GM19035 (cell line): ENCODE measurements around the gene TRIM28.

Experiments
- ATAC-seq: cut with Tn5 transposase; IDR thresholded peaks from one replicate; pipeline ENCODE4 v1.9.1; 2021; ENCODE audit not compliant: unreplicated experiment

The TRIM28 gene

DNA sequence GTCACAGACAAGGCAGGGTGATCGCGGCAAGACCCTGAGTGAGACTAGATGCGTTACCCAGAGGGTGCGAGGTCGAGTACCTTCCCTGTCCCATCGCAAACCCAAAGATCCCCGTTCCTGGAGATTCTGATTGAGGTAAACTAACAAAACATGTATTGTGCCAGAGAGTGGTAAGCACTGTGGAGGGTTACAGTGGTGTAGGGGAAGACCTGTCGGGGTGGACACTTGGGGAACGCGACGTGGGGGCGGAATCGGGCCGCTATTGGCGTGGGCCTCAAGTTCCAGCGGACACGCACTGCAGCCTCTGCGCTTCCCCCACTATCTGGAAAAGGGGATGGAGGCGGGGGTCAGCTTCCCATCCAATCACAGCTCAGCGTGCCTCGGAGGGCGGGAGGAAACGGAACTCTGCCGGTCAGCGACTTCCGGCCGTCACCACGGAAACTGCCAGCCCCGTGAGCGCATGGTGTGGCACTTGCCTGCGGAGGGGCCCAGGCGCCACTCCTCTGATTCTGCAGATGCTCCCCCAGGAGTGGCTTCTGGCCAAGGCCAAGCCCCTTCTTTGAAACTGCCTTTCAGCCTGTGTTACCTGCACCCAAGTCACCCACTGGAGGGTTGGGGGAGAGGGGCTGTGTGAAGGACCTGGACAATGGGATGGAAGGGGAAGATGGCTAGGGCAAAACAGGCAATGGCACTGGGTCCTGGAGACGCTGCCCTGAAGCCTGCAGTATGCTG, 15.6 kb downstream of the TRIM28 start:
- no peak for ATAC-seq

DNA sequence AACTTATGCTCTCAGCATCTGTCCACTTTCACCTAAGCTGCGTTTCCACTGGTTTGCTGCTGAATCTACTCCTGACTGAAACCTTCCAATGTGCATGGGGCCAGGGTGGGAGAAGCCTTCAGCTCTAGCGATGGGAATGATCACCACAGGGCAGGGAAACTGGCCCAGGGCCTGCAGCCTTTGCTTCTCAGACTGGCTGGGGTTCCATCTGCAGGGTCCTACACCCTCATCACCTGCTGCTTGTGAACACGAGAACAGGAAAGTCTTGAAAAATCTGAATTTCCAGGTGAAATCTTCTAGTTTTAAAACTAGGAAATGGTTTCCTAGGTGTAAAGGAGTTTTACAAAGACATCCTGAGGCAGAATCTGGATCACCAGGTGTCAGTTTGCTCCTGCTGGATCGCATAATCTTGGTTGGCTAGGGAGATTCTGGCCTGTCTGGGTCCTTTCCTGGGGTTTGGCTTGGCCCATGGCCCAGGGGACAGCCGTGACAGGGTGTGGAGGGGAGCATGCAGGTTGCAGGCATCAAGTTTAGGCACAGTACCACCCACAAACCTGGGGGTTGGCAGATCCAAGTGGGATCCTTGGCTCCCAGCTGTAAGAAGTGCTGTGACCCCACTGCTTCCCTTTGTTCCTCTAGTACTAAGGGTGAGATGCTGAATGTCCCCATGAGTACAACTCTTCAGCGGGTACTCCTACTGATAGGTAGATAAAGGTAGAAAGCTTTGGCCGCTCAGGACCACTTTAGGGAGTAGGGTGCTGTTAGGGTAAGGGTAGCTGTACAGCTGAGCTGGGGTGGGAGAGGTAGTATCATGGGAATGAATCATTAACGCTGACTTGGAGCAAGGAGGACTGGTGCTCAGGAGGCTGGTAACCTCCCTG, 16.4 kb downstream of the TRIM28 start:
- no peak for ATAC-seq

DNA sequence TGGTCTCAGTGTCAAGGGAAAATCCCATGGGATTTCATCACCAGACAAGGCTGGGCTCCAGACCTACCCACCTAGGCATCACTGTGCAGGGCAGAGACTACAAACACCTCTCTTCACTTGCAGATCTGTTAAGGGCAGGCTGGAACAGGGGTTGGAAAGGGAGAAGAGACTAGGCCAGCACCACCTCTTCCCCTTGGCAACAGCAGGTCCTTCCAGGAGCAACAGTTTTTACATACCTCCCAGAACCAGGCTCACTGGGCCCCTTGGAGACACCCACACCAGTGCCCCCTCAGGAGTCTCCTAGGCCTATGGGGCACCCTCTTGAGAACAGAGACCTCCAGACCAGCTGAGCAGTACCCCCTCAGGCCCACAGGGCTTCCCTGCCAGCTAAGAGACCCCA, 17.1 kb downstream of the TRIM28 start:
- no peak for ATAC-seq

DNA sequence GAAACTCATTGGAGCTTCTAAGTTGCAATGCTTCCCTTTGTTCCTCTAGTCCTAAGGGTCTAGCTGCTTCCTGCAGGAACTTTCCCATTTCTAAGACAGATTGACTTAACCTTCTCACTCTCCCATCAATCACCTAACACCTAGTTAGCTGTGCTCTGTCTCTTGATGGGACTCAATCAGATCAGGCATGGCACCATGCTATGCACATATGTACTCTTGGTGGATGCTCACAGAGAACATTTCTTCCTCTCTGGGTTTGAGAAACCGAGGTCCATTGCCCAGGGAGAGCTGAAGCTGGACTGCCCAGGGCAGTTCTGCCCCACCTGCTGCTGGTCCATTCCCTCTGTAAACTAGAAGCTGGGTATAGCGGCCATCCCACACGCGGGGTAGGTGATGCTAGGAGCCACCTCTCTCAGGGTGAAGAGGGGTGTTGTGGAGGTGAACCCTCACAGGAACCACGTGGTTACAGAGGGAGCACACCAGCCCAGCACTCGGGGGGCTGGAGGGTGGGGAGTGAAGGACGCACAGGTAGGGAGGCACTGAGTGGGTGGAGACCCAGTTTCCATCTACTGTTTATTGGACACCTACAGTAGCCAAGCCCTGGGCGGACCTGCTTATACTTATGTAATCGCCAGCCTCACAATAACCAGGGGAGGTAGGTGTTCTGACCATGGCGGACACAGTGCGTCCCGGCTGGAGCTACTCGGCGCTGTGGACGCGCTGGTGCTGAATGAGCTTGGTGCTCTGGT, 17.7 kb downstream of the TRIM28 start:
- no peak for ATAC-seq

DNA sequence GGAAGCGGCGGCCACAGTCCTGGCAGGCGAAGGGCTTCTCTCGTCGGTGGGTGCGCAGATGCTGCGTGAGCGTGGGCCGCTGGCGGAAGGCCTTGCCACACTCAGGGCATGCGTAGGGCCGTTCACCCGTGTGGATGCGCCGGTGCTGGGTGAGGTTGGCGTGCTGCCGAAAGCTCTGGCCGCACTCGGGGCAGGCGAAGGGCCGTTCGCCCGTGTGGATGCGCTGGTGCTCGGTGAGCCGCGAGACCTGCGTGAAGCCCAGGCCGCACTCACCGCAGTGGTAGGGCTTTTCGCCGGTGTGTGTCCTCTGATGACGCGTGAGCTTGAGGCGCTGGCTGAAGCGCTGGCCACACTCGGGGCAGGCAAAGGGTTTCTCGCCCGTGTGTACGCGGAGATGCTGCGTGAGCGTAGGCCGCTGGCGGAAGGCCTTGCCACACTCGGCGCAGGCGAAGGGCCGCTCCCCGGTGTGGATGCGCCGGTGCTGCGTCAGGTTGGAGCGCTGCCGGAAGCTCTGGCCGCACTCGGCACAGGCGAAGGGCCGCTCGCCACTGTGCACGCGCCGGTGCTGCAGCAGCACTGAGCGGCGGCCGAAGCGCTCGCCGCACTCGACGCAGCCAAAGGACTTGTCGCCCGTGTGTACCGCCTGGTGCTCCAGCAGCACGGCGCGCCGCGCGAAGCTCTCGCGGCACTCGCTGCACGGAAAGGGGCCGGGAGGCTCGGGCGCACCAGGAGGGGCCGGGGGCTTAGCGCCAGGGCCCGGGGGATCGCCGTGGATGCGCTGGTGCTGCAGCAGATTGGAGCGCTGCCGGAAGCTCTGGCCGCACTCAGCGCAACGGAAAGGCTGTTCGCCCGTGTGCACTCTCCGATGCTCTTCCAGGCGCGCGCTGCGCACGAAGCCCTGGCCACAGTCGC, 18.5 kb downstream of the TRIM28 start:
- no peak for ATAC-seq

DNA sequence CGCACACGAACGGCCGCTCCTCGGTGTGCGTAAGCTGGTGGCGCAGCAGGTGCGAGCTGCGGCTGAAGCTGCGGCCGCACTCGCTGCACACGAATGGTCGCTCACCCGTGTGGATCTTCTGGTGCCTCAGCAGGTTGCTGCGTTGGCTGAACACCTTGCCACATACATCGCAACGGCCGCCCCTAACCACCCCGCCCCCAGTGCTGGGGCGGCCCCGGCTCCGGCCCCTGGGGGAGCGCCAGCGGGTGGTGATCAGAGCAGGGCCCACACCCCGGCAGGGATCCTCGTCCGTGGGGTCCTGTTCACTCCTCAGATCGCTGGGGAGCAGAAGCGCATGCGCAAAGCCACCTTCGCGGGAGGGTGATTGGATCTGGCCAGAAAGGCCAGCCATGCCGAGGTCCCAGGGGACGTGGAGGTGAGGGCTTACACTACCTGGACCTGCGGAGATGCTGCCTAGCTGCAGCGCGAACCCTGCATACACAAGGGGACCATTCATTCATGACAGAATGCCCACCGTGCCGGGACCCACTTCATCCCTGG, 19.2 kb downstream of the TRIM28 start:
- no peak for ATAC-seq

DNA sequence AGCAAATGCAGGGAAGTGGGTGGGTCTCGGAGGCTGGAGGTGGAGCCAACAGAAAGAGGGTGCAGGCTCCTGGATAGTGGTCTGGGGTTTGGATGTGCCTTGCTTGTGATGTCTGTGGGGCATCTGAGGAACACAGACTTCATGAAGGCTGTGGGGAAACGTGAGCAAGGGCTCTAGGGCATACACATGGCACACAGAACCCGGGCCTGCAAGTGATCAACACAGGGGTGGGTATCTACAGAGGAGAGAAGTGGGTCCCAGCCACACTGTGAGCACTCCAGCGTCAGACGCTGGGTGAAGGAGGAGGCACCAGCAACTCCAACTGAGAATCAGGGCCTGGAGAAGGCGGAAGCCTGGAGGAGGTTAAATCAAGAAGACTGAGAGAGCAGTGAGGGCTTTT, 20.0 kb downstream of the TRIM28 start:
- no peak for ATAC-seq

DNA sequence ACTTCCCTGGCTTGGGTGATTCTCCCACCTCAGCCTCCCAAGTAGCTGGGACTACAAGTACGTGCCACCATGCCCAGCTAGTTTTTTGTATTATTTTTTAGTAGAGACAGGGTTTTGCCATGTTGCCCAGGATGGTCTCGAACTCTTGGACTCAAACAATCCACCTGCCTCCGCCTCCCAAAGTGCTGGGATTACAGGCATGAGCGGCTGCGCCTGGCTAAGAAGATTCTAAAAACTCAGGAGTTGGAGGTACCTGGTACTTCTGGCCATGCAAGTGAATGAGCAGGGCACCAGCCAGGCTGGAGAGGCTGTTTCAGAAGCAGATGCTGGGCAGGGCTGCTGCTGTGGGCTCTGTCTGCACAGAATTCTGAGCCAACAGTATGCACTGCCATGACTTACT, 23.1 kb downstream of the TRIM28 start:
- no peak for ATAC-seq

DNA sequence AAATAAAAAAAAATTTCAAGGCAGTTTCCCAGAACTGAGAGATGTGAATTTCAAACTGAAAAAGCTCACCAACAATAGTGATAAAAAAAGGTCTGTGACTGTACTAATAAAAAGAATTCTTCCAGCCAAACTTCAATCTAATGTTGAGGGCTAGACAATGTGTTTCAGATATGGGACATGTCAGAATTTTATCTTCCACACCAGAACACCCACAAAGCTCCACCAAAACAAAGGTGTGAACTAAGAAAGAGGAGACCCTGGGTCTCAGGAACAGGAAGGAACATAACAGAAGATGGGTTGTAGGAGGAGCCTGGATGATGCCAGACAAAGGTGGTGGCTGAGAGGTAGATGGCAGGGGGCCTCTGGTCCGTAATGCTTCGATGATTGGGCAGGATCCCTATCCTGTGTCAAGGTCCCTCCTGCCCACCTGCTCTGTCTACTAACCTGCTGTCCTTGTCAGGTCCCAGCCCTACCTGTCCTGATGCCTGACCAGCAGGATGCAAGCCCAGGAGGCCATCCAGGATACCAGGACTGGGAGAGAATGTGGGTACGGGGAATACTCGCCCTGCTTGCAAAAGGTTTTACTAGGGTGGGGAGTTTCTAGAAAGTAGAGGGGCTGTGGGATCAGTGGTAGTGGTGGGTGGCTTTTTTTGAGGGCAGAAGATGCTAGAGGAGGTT, 24.7 kb downstream of the TRIM28 start:
- ATAC-seq = no peak

DNA sequence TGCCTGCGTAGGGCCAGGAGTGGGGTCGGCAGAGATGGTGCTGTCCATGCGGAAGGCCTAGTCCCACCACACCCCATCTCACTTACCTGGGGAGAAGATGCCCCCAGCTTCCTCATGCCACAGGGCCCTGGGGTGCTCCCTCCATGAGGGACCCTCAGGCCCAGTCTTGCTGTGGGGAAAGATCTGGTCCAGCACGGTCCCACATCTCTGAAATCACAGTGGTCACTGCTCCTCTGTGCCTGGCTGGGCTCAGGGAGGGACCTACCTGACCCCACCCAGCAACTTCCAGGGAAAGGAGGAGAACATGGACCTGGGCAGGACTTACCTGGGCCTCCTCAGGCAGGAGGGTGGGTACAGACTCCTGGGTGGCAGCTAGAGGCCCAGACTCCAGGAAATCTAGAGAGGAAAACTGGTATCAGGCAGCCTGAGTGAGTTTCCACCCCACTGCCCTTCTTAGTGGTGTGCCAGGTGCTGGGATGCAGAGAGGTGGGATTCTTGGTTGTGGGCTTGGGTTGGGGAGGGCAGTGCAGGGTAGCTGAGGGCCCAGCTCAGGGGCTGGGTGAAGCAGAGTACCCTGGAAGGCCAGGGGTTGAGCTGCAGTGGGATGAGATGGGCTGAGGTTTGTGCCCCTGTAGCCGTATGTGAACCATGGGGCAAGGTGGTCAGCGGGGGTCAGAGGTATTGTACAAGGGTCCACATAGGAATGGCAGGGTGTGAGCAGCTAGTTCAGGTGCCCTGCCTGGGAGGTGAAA, 25.5 kb downstream of the TRIM28 start:
- ATAC-seq = no peak

DNA sequence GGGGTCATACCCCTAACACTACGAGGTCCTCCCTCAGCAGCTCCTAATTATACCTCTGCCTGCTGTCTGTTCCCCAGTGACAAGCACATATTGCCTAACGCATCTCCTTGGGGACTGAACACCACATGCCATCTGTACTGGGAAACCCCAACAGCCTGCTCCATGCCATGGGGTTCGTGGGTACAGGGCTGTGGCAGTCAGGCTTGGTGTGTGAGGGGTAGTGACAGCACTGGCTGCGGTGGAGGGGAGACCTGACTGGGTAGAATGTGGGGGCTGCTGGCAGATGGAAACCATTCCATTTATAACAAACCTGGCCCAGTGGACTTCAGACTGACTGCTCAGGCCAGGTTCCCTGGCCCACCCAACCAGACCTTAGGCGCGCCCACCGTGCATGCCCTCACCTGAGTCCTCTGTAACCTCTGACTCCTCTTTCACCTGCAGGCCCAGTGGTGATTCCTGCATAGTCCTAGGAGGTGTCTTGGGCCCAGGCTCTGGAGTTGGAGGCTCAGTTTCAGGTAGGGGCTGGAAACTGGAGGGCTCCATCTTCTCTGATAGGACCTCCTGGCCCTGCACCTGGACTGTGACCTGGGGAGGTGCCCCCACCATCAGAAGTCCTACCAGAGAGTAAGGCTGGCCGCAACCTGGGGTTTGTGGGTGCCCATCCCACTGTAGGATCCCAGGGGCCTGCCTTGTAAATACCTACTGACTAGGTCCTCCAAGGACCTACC, 26.2 kb downstream of the TRIM28 start:
- ATAC-seq = no peak

DNA sequence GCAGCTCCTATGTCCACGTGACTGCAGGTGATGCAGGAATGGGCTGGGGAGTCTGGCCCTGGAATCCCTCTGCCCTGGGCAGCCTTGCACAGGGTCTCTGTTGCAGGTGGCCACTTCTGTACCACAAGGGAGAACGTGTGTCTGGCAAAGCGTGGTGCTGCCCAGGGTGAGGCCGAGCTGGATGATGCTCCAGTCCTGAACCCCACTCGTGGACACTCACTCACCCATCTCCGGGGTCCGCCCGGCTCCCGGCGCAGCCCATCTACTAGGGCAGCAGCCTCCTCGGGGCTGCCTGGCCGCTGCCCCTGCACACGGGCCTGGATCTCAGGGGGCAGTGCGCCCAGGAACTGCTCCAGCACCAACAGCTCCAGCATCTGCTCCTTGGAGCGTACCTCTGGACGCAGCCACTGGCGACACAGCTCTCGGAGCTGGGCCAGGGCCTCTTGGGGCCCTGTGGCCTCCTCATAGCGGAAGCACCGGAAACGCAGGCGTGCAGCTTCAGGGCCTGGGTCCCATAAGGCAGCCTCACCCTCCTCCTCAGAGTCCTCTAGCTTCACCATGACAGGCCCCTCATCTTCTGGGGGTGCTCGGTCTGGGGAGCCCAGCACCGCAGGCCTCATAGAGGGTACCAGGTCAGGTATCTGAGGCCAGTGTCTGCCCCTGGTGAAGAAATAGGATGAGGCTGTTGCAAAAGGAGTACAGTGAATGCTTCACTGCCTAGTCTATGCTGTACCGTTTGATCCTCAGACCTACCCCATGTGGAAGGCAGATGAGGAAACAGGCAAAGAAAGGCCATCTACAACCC, 27.1 kb downstream of the TRIM28 start:
- no peak for ATAC-seq

DNA sequence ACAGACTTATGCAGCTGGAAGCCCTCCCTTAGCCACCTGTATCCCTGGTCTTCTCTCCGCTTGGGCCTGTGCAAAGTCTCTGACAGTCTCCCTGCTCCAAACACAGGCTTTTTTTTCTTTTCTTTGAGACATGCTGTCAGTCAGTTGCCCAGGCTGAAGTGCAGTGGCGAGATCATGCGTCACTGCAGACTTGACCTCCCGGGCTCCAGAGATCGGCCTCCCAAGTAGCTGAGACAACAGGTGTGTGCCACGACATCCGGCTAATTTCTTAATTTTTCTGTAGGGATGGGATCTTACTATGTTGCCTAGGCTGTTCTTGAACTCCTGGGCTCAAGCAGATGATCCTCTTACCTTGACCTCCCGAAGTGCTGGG, 27.7 kb downstream of the TRIM28 start:
- ATAC-seq = no peak

DNA sequence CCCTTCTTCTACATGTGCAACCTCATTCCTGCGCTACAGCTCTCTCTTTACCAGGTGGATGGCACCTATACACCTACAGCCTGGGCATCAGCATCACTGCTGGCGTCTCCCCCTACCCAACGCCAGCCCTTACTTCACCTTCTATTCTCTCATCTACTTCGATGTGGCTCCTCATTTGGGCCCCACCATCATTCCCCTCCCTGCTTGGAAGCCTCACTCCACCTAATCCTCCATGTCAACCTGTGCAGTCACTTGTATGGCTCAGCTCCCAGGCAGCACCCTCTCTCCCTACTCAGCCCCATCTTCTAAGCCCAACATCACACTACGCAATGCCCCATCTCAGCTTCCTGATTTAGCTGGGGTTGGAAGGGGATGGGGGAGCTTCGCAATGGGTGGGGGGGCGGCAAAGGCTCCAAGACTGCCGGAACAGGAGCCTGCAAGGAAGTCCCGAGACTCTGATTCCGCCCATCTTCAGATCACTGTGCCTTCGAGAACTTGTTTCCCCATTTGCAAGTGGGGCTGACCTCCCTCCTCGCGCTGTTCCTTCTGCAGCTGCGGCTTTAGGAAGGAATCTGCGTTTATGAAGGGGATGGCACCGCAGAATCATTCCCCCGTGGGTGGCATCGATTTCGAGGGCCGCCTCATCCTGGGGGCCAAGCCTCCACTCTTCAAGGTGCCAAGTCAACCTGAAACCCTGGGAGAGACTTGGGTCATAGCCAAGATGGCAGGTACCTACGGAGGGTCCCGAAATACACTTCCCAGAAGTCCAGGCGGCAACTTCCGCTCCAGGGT, 28.4 kb downstream of the TRIM28 start:
- no peak for ATAC-seq

DNA sequence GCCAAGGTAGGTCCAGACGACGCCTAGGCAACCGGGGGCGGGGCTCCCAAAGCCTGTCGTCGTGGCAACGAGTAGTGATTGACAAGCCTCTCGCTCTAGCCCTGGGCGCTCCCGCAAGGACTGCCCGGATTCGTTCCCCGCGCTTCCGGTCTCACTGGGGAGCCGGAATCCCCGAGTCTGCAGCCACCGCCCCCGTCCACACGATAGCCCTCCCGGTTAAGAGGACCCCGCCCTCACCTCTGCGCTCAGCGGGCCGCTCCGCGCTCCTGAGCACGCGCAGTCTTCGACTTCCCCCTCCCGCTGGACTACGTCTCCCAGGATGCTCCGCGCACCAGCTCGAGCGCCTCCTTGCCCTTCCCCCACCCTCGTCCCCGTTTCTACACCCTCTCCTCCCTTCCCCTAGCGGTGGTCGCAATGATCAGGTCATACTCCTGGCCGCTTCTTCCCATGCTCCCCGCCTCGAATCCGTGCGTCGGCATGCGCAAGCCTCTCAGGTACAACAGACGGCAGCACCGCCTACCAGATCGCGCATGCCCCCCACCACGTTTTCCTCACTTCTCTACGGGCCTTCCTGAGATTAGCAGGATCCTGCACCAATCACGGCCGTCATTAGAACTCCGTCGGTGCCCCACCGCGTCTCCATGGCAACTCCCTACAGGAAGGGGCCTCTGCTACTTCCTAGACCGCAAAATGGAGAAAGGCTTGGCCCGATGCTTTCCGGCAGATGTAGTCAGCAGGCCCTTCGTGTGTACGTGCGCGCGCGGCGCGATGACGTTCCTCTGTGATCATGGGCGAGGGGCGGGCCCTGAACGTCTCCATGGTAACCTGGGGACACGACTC, 29.2 kb downstream of the TRIM28 start, which contains the start of gene MZF1:
TSS of gene MZF1 (minus strand) at position 518 of the 840 bp plus-strand sequence. CDS start 1,946 bp downstream, outside the sequence.
- ATAC-seq = peak; percentile 54

DNA sequence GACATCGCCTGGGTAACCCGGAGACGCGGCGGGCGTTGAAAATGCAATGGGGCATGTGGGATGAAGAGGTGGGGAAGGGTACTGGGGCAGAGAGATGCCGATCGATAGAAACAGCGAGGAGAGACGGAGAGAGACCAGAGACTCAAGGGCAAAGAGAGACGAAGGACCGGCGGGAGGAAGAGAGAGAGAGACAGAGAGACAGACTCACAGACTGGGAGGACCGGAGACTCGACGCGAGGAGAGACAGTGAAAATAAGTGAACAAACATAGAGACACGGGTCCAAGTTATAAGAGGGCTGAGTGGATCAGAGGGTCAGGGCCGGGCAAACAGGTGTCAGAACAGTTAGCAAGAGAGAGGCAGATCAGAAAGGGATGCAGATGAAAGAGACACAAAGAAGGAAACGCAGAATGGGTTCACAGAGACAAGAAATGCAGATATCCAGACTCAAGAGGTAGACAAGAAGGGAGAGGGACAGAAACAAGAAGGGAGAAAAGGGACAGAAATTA, 29.8 kb downstream of the TRIM28 start:
- no peak for ATAC-seq
